HCT116 (cell line): ENCODE results near the gene PLP2. TPM values are rescaled to one million over a fixed set of nuclear protein-coding genes. Genes with fewer than 3 reads are reported as not detected.
A peak's percentile ranks its signal among the peaks of the same experiment; 100 is the strongest.

Experiments
- ATAC-seq: fragments of 200-7000 bp; cut with Tn5 transposase; 2 replicates; pipeline ENCODE4 v1.9.1; 2020; ENCODE audit warnings: mild to moderate bottlenecking, moderate library complexity
- BruUV-seq: library from RNA; stranded (reverse); fragments of 400-500 nt; replicated peaks from 2 replicates; lab custom pipeline; 2021; lab: Mats Ljungman, UMichigan
- CTCF ChIA-PET: fragments of 300-600 bp; sonication (Branson Sonifier 250); formaldehyde crosslinking; loops from one replicate; lab custom pipeline; 2021; ENCODE audit warnings: antibody characterized with exemption; lab: Charles Lee
- POLR2A ChIA-PET: fragments of 300-600, 350-600 bp; sonication (Branson Sonifier 250); formaldehyde crosslinking; loops from one replicate; lab custom pipeline; 2021; ENCODE audit warnings: antibody characterized with exemption; lab: Charles Lee
- RAD21 ChIA-PET, 2 experiments: fragments of 300-600 bp; sonication (Branson Sonifier 250); formaldehyde crosslinking; loops; one replicate each; lab custom pipeline; 2023; ENCODE audit warnings: low total read pairs in 2 of 2; ENCODE audit not compliant: uncharacterized antibody in 2 of 2, unreplicated experiment in 2 of 2, low non-redundant PET in 1 of 2; lab: Charles Lee
- DNase-seq: peaks from one replicate; pipeline ENCODE4 v3.0.0-alpha.2; 2010; ENCODE audit warnings: low read depth, low spot score
- H2AFZ ChIP-seq: fragments of 200-600 bp; shearing (Covaris generic), sonication (generic); 2 replicates; pipeline ENCODE4 v1.6.1; 2017; ENCODE audit warnings: low read depth, mixed run types, mixed read lengths, antibody characterized with exemption, low read length; ENCODE audit not compliant: poor library complexity, severe bottlenecking
- H3K27ac ChIP-seq: 2 replicates; pipeline ENCODE4 v1.5.1; 2012; ENCODE audit warnings: low read depth, low read length
- H3K27me3 ChIP-seq: fragments of 200-600 bp; sonication (generic); 2 replicates; pipeline ENCODE4 v1.6.1; 2016; ENCODE audit warnings: mixed run types, low read length, mixed read lengths; ENCODE audit not compliant: insufficient read depth
- H3K36me3 ChIP-seq, 2 experiments: fragments of 200-500 bp in 1 of 2; fragments of 200-600 bp in 1 of 2; sonication (Bioruptor generic) in 1 of 2; sonication (generic) in 1 of 2; 2 replicates each; pipeline versions ENCODE4 v1.5.1 to v1.6.1; 2014 to 2016; ENCODE audit warnings: low read length in 2 of 2, inconsistent platforms in 1 of 2, mixed read lengths in 1 of 2, mixed run types in 1 of 2; ENCODE audit not compliant: insufficient read depth in 2 of 2, control insufficient read depth in 1 of 2
- H3K4me1 ChIP-seq, 2 experiments: fragments of 200-600 bp in 1 of 2; sonication (generic) in 1 of 2; 2 replicates each; pipeline versions ENCODE4 v1.5.1 to v1.6.1; 2012 to 2017; ENCODE audit warnings: low read length in 2 of 2, inconsistent platforms in 1 of 2, mild to moderate bottlenecking in 1 of 2, mixed read lengths in 1 of 2, mixed run types in 1 of 2, moderate library complexity in 1 of 2; ENCODE audit not compliant: insufficient read depth in 2 of 2, control insufficient read depth in 1 of 2
- H3K4me2 ChIP-seq: fragments of 200-600 bp; sonication (generic); 2 replicates; pipeline ENCODE4 v1.6.1; 2017; ENCODE audit warnings: mixed run types, low read length, mixed read lengths
- H3K4me3 ChIP-seq, 2 experiments: fragments of 200-600 bp in 1 of 2; sonication (generic) in 1 of 2; replicated peaks in 1 of 2; 2 replicates each; pipeline ENCODE4 v1.5.1; 2011 to 2016; ENCODE audit warnings: low read length in 2 of 2, control low read depth in 1 of 2, low read depth in 1 of 2, mild to moderate bottlenecking in 1 of 2, mixed read lengths in 1 of 2, mixed run types in 1 of 2
- H3K79me2 ChIP-seq: fragments of 200-600 bp; sonication (generic); 2 replicates; pipeline ENCODE4 v1.6.1; 2017; ENCODE audit warnings: mild to moderate bottlenecking, mixed run types, low read length, moderate library complexity, mixed read lengths; ENCODE audit not compliant: insufficient read depth
- H3K9ac ChIP-seq: fragments of 200-600 bp; sonication (generic); 2 replicates; pipeline ENCODE4 v1.6.1; 2016; ENCODE audit warnings: low read length, mixed read lengths
- H3K9me2 ChIP-seq: fragments of 200-600 bp; sonication (generic), shearing (Covaris generic); 2 replicates; pipeline ENCODE4 v1.6.1; 2017; ENCODE audit warnings: mixed run types, mild to moderate bottlenecking, moderate library complexity; ENCODE audit not compliant: insufficient read depth
- H3K9me3 ChIP-seq, 2 experiments: fragments of 200-500 bp in 1 of 2; fragments of 200-600 bp in 1 of 2; sonication (Bioruptor generic) in 1 of 2; sonication (generic) in 1 of 2; 2 replicates each; pipeline ENCODE4 v1.6.1; 2014 to 2017; ENCODE audit warnings: low read length in 2 of 2, mixed read lengths in 2 of 2, inconsistent platforms in 1 of 2, low read depth in 1 of 2, mild to moderate bottlenecking in 1 of 2, mixed run types in 1 of 2, moderate library complexity in 1 of 2; ENCODE audit not compliant: control insufficient read depth in 1 of 2, insufficient read depth in 1 of 2
- H4K20me1 ChIP-seq: fragments of 200-600 bp; sonication (generic), shearing (Covaris generic); 2 replicates; pipeline ENCODE4 v1.6.1; 2017; ENCODE audit warnings: mixed run types, mild to moderate bottlenecking, moderate library complexity; ENCODE audit not compliant: insufficient read depth
- CBX3 ChIP-seq: IDR thresholded peaks from 2 replicates; pipeline ENCODE4 v1.6.1; 2012; ENCODE audit warnings: low read depth
- EZH2phosphoT487 ChIP-seq: fragments of 200-600 bp; IDR thresholded peaks from 2 replicates; pipeline ENCODE4 v1.6.1; 2018; ENCODE audit warnings: antibody characterized with exemption, borderline replicate concordance
- JUND ChIP-seq: IDR thresholded peaks from 2 replicates; pipeline ENCODE4 v1.6.1; 2012
- POLR2A ChIP-seq: IDR thresholded peaks from 2 replicates; pipeline ENCODE4 v1.7.0; 2011; ENCODE audit warnings: borderline replicate concordance; ENCODE audit not compliant: insufficient read depth, insufficient read length; ENCODE audit errors: extremely low read depth
- POLR2AphosphoS5 ChIP-seq: IDR thresholded peaks from 2 replicates; pipeline ENCODE4 v1.6.1; 2011; ENCODE audit warnings: mild to moderate bottlenecking, low read depth, low read length, moderate library complexity
- ZBTB33 ChIP-seq: IDR thresholded peaks from 2 replicates; pipeline ENCODE4 v1.6.1; 2011; ENCODE audit warnings: mild to moderate bottlenecking, low read length, moderate library complexity; ENCODE audit not compliant: insufficient replicate concordance; ENCODE audit errors: extremely low read depth
- ZFX ChIP-seq: fragments of 450-650 bp; IDR thresholded peaks from 2 replicates; pipeline ENCODE4 v1.6.1; 2017
- intact Hi-C: fragments of 100-400 bp; cut with micrococcal nuclease; formaldehyde crosslinking; loops from 2 replicates; pipeline ENCODE4 v1.10.0; 2022
- total RNA-seq: library from RNA; stranded (reverse); gene quantifications from one replicate; pipeline ENCODE4 v1.2.1, GENCODE V29; 2021; ENCODE audit not compliant: unreplicated experiment

PLP2 gene
- total RNA-seq, 1 experiment from 2014 or later: 207 TPM

GRCh38 chrX:49176421-49177326, 5.0 kb downstream of the PLP2 start:
- H3K4me2 ChIP-seq: peak overlapping the region; percentile 9; the same call in 1 of the 2 replicates
- H3K79me2 ChIP-seq: peaks cover 34% of the 10 kb centered on the region
- ChIA-PET RAD21 (no interaction called here), CTCF (interaction anchor here (1.0 kb wide), 1 partner anchor 21 kb away, joined by 3 read pairs; no protein-coding TSS in a partner anchor), POLR2A (interaction anchor here (0.9 to 1.2 kb wide), 2 partner anchors 10 to 14 kb away, joined by 3 to 4 read pairs; no protein-coding TSS in a partner anchor)
- no peak for DNase-seq
- intact Hi-C loops: no loop called here
- H4K20me1 ChIP-seq: no peaks in the 10 kb centered on the region
- peak overlapping the region; percentile 35; the same call in 1 of the 2 replicates for H3K27ac ChIP-seq
- peak; percentile 28; the same call in 1 of the 2 replicates for TF ChIP-seq POLR2AphosphoS5
- TF ChIP-seq CBX3: no peak
- no peak for TF ChIP-seq ZBTB33
- no peak for TF ChIP-seq JUND
- TF ChIP-seq ZFX: no peak
- TF ChIP-seq POLR2A: no peak
- TF ChIP-seq EZH2phosphoT487: no peak
- no peaks in the 10 kb centered on the region for H3K27me3 ChIP-seq
- no peak overlapping the region for H3K9ac ChIP-seq
- H3K4me3 ChIP-seq: no peak overlapping the region
- ATAC-seq: peak; percentile 29; the same call in 1 of the 2 replicates
- BruUV-seq: no TSS peak
- peaks cover 4 to 9% of the 10 kb centered on the region in 2 experiments; a peak in 3 of 4 replicates for H3K36me3 ChIP-seq
- H3K9me2 ChIP-seq: no peaks in the 10 kb centered on the region
- no peaks in the 10 kb centered on the region for H3K9me3 ChIP-seq
- no peak overlapping the region for H2AFZ ChIP-seq
- H3K4me1 ChIP-seq: peaks cover 9 to 38% of the 10 kb centered on the region in 2 experiments; a peak in 3 of 4 replicates
